Endothelial cell of umbilical vein (primary cell): ENCODE data around the gene NPTX1.

Experiments used
- EZH2 ChIP-seq: IDR thresholded peaks from 2 replicates; pipeline ENCODE4 v1.6.1; 2012; ENCODE audit warnings: borderline replicate concordance, low read depth, mild to moderate bottlenecking, moderate library complexity, low read length, inconsistent platforms; ENCODE audit not compliant: severe bottlenecking
- FOS ChIP-seq: IDR thresholded peaks from 2 replicates; pipeline ENCODE4 v1.6.1; 2011; ENCODE audit warnings: mild to moderate bottlenecking, low read length, moderate library complexity, borderline replicate concordance; ENCODE audit not compliant: insufficient read depth
- JUN ChIP-seq: IDR thresholded peaks from 2 replicates; pipeline ENCODE4 v1.6.1; 2011; ENCODE audit warnings: borderline replicate concordance, low read depth; ENCODE audit not compliant: insufficient read length, insufficient read depth
- POLR2A ChIP-seq: IDR thresholded peaks from 2 replicates; pipeline ENCODE4 v1.6.1; 2012; ENCODE audit warnings: low read depth, mild to moderate bottlenecking, control low read depth, low read length
- POLR2AphosphoS5 ChIP-seq: IDR thresholded peaks from 2 replicates; pipeline ENCODE4 v1.6.1; 2012; ENCODE audit warnings: low read depth, mild to moderate bottlenecking, control low read depth, low read length, moderate library complexity; ENCODE audit not compliant: insufficient read depth
- TF ChIP-seq, protein P1 (sequence below), 2 donors: IDR thresholded peaks; 1 replicate in 1 of 2; 2 replicates in 1 of 2; pipeline ENCODE4 v1.5.1; 2011; ENCODE audit warnings: low read length in 2 of 2, mild to moderate bottlenecking in 2 of 2, moderate library complexity in 2 of 2, control low read depth in 1 of 2, inconsistent platforms in 1 of 2, low read depth in 1 of 2; ENCODE audit not compliant: insufficient read depth in 1 of 2; ENCODE audit errors: extremely low read depth in 1 of 2
- TF ChIP-seq, protein P2 (sequence below): IDR thresholded peaks from 2 replicates; pipeline ENCODE4 v1.6.1; 2011; ENCODE audit not compliant: insufficient read depth, insufficient read length

DNA sequence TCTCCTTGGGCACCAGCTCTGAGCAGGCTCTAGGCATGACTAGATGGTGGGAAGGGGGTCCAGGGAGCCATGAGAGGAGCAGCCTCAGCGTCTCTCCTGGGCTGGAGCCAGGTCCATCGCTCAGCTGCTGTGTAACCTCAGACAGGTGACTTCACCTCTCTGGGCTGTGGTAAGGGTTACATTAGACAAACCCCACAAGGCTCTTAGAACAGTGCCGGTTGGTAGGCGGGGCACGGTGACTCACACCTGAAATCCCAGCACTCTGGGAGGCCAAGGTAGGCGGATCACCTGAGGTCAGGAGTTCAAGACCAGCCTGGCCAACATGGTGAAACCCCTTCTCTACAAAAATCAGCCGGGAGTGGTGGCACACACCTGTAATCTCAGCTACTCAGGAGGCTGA lies 18.1 kb upstream of the NPTX1 start:
- TF ChIP-seq, protein P1, sequence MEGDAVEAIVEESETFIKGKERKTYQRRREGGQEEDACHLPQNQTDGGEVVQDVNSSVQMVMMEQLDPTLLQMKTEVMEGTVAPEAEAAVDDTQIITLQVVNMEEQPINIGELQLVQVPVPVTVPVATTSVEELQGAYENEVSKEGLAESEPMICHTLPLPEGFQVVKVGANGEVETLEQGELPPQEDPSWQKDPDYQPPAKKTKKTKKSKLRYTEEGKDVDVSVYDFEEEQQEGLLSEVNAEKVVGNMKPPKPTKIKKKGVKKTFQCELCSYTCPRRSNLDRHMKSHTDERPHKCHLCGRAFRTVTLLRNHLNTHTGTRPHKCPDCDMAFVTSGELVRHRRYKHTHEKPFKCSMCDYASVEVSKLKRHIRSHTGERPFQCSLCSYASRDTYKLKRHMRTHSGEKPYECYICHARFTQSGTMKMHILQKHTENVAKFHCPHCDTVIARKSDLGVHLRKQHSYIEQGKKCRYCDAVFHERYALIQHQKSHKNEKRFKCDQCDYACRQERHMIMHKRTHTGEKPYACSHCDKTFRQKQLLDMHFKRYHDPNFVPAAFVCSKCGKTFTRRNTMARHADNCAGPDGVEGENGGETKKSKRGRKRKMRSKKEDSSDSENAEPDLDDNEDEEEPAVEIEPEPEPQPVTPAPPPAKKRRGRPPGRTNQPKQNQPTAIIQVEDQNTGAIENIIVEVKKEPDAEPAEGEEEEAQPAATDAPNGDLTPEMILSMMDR (IDR thresholded peaks at IDR 0.05; ENCODE audit: extremely low read depth in 1 of 2, insufficient read depth in 1 of 2, low read depth in 1 of 2, low read length in 2 of 2), result no peak
- TF ChIP-seq JUN, result no peak
- TF ChIP-seq POLR2AphosphoS5, result no peak
- TF ChIP-seq, protein P2, sequence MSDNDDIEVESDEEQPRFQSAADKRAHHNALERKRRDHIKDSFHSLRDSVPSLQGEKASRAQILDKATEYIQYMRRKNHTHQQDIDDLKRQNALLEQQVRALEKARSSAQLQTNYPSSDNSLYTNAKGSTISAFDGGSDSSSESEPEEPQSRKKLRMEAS, result no peak
- TF ChIP-seq POLR2A, result no peak
- TF ChIP-seq FOS, result no peak
- no peak for TF ChIP-seq EZH2
